ENCODE results near the gene FBXL12. TPM values are rescaled to one million over a fixed set of nuclear protein-coding genes. Genes with fewer than 3 reads are reported as not detected.

FBXL12 gene
- total and polyA plus RNA-seq, 2 of the 4 experiments (the other 2 are of a cell fraction): 8.1 to 42.6 TPM

DNA sequence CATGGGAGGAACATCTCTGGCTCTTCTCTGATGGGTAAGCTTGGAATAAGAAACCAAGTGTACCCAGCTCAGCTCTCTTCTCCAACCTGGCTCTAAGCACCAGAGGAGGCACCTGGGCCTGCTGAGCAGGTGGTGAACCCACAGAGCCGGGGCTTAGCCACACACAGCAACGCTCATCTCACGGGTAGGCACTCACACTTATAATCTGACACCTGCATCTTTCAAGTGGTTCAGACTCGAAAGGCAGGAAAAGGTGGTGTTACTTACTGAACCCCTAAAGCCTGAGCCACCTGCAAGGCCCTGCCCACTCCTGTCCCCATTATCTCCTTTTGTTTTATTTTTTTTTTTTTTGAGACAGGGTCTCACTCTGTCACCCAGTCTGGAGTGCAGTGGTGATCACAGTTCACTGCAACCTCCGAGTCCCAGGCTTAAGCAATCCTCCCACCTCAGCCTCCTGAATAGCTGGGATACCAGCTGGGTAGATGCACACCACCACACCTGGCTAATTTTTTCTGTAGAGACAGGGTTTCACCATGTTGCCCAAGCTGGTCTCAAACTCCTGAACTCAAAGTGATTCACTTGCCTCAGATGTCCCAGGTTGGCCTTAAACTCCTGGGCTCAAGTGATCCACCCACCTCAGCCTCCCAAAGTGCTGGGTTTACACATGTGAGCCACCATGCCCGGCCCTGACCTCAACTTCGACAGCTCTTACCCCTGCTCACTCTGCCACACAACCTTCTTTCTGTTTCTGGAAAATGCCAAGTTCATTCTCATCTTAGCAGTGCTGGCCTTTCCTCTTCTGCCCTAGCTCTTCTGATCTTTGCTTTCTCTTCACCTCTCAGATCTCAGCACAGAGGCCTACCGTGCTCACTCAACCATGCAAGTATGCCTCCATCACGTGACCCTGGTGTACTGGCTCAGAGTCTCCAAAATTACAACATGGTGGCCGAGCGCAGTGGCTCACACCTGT, 9.7 kb downstream of the FBXL12 start:
- no peak overlapping the region for H3K14ac ChIP-seq (replicated peaks; ENCODE audit: low read depth, low read length)
- H2BK5ac ChIP-seq (ENCODE audit: low read depth, low read length, poor library complexity, severe bottlenecking): no peak overlapping the region
- H3K56ac ChIP-seq (ENCODE audit: extremely low read depth, insufficient read depth, low read length): no peak overlapping the region
- ATAC-seq (ENCODE audit: low read depth): no peak
- H3K79me1 ChIP-seq (ENCODE audit: low read depth in 1 of 2, low read length in 2 of 2): peaks cover 0 to 5% of the 10 kb centered on the region in 2 experiments; a peak in 2 of 4 replicates
- H3K4ac ChIP-seq (ENCODE audit: low read depth, low read length): no peak overlapping the region
- POLR2A ChIA-PET (ENCODE audit: unreplicated experiment): no interaction called here
- no peak overlapping the region for H2AK5ac ChIP-seq (ENCODE audit: low read depth, low read length)
- H3K4me1 ChIP-seq (ENCODE audit: control insufficient read depth, insufficient read depth, low read length): no peaks in the 10 kb centered on the region
- no TSS peak for BruUV-seq (replicated peaks)
- no peak overlapping the region for H3K4me2 ChIP-seq (ENCODE audit: low read depth, low read length)
- H4K8ac ChIP-seq (ENCODE audit: low read depth in 2 of 2, low read length in 2 of 2): no peak overlapping the region
- no peak for DNase-seq
- no peaks in the 10 kb centered on the region for H3K9me3 ChIP-seq (ENCODE audit: control insufficient read depth, insufficient read depth, low read length)
- in situ Hi-C loops (cut with MboI; ENCODE audit: low sequenced_read_pairs) (no loop called here), dilution Hi-C loops (cut with HindIII; ENCODE audit: low sequenced_read_pairs, unreplicated experiment) (no loop called here), intact Hi-C loops (cut with micrococcal nuclease) (no loop called here)
- H2BK15ac ChIP-seq (ENCODE audit: low read depth, low read length): no peak overlapping the region
- no peak overlapping the region for H3K9ac ChIP-seq (ENCODE audit: low read depth, low read length)
- no peak overlapping the region for H2AFZ ChIP-seq (replicated peaks; ENCODE audit: low read length, poor library complexity)
- H3K36me3 ChIP-seq (ENCODE audit: control insufficient read depth, insufficient read depth, low read length): peaks cover 49% of the 10 kb centered on the region
- H4K91ac ChIP-seq (ENCODE audit: insufficient read depth, low read depth, low read length): no peak overlapping the region
- H2AK9ac ChIP-seq (replicated peaks; ENCODE audit: low read depth, low read length, poor library complexity): no peak overlapping the region
- no peak overlapping the region for H3K18ac ChIP-seq (ENCODE audit: low read depth, low read length)
- H3K9me1 ChIP-seq (ENCODE audit: insufficient read depth, low read length): no peaks in the 10 kb centered on the region
- H3K27me3 ChIP-seq (ENCODE audit: control insufficient read depth, insufficient read depth, low read length): no peaks in the 10 kb centered on the region
- no peak overlapping the region for H4K5ac ChIP-seq (ENCODE audit: low read depth, low read length)
- no peak overlapping the region for H2BK120ac ChIP-seq (ENCODE audit: low read depth, low read length)
- no peak overlapping the region for H2BK20ac ChIP-seq (ENCODE audit: low read depth, low read length)
- WGBS, 2 experiments (ENCODE audit: extremely low coverage in 2 of 2, insufficient read length in 1 of 2): 94% methylated on average over 3 of the region's 11 CpGs; no CpG with 5 or more reads in 1 of the 2 experiments
- no peaks in the 10 kb centered on the region; the same call in 1 of the 2 replicates for H4K20me1 ChIP-seq (ENCODE audit: insufficient read depth, low read length)
- CTCF ChIA-PET: interaction anchor here (0.6 kb wide), 1 partner anchor 210 kb away, joined by 4 read pairs; no protein-coding TSS in a partner anchor
- H3K23ac ChIP-seq (ENCODE audit: low read depth, low read length): no peak overlapping the region
- no peak overlapping the region for H3K27ac ChIP-seq (ENCODE audit: insufficient read depth, low read length)
- H3K4me3 ChIP-seq (ENCODE audit: insufficient read depth, low read depth, low read length): no peak overlapping the region
- no peak for TF ChIP-seq RAD21 (IDR thresholded peaks at IDR 0.05; ENCODE audit: low read length)
- TF ChIP-seq POLR2A (IDR thresholded peaks at IDR 0.05; ENCODE audit: low read depth, low read length): no peak
- TF ChIP-seq MAZ (IDR thresholded peaks at IDR 0.05; ENCODE audit: borderline replicate concordance, low read depth, low read length): no peak
- TF ChIP-seq NFE2L2 (IDR thresholded peaks at IDR 0.05; ENCODE audit: low read depth, low read length): no peak
- no peak for TF ChIP-seq RFX5 (IDR thresholded peaks at IDR 0.05; ENCODE audit: low read depth, low read length)
- TF ChIP-seq BHLHE40 (IDR thresholded peaks at IDR 0.05; ENCODE audit: low read depth, low read length): no peak
- TF ChIP-seq, protein P1, sequence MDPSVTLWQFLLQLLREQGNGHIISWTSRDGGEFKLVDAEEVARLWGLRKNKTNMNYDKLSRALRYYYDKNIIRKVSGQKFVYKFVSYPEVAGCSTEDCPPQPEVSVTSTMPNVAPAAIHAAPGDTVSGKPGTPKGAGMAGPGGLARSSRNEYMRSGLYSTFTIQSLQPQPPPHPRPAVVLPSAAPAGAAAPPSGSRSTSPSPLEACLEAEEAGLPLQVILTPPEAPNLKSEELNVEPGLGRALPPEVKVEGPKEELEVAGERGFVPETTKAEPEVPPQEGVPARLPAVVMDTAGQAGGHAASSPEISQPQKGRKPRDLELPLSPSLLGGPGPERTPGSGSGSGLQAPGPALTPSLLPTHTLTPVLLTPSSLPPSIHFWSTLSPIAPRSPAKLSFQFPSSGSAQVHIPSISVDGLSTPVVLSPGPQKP (IDR thresholded peaks at IDR 0.05; ENCODE audit: borderline replicate concordance, low read depth, low read length): no peak
- TF ChIP-seq FOS (IDR thresholded peaks at IDR 0.05; ENCODE audit: low read depth, low read length): no peak
- TF ChIP-seq MAFK (IDR thresholded peaks at IDR 0.05; ENCODE audit: low read depth, low read length): no peak
- TF ChIP-seq, protein P2, sequence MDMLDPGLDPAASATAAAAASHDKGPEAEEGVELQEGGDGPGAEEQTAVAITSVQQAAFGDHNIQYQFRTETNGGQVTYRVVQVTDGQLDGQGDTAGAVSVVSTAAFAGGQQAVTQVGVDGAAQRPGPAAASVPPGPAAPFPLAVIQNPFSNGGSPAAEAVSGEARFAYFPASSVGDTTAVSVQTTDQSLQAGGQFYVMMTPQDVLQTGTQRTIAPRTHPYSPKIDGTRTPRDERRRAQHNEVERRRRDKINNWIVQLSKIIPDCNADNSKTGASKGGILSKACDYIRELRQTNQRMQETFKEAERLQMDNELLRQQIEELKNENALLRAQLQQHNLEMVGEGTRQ (IDR thresholded peaks at IDR 0.05; ENCODE audit: low read depth, low read length): no peak
- TF ChIP-seq MXI1 (IDR thresholded peaks at IDR 0.05; ENCODE audit: borderline replicate concordance, low read depth, low read length): no peak
- no peak for TF ChIP-seq CHD1 (IDR thresholded peaks at IDR 0.05; ENCODE audit: low read depth, low read length)
- TF ChIP-seq RCOR1 (IDR thresholded peaks at IDR 0.05; ENCODE audit: insufficient replicate concordance, low read length): no peak
- TF ChIP-seq, protein P3, sequence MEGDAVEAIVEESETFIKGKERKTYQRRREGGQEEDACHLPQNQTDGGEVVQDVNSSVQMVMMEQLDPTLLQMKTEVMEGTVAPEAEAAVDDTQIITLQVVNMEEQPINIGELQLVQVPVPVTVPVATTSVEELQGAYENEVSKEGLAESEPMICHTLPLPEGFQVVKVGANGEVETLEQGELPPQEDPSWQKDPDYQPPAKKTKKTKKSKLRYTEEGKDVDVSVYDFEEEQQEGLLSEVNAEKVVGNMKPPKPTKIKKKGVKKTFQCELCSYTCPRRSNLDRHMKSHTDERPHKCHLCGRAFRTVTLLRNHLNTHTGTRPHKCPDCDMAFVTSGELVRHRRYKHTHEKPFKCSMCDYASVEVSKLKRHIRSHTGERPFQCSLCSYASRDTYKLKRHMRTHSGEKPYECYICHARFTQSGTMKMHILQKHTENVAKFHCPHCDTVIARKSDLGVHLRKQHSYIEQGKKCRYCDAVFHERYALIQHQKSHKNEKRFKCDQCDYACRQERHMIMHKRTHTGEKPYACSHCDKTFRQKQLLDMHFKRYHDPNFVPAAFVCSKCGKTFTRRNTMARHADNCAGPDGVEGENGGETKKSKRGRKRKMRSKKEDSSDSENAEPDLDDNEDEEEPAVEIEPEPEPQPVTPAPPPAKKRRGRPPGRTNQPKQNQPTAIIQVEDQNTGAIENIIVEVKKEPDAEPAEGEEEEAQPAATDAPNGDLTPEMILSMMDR (conservative IDR thresholded peaks at IDR 0.05; ENCODE audit: low read depth, low read length): no peak
